NCI-H1092 treated with DMSO at 0.1 percent for 48 hours (cell line): Measurements from ENCODE around the gene TMEM132A.
A peak's percentile ranks its signal among the peaks of the same experiment; 100 is the strongest.

Experiments
- DNase-seq: peaks from one replicate; lab custom pipeline; 2025; lab: John Stamatoyannopoulos, UW

The TMEM132A gene

GRCh38 chr11:60923326-60923725, 934 bp upstream of the TMEM132A start:
- DNase-seq: no peak

- no peak for DNase-seq
Observed at GRCh38 chr11:60923800-60924109, 505 bp upstream of the TMEM132A start.

GRCh38 chr11:60924906-60925853, 920 bp downstream of the TMEM132A start:
- peak; percentile 47 for DNase-seq

GRCh38 chr11:60925868-60926267, 1.6 kb downstream of the TMEM132A start:
- no peak for DNase-seq

- DNase-seq: no peak
Observed at GRCh38 chr11:60926500-60926899, 2.2 kb downstream of the TMEM132A start.

- no peak for DNase-seq
Observed at GRCh38 chr11:60927061-60927592, 2.9 kb downstream of the TMEM132A start.

DNA sequence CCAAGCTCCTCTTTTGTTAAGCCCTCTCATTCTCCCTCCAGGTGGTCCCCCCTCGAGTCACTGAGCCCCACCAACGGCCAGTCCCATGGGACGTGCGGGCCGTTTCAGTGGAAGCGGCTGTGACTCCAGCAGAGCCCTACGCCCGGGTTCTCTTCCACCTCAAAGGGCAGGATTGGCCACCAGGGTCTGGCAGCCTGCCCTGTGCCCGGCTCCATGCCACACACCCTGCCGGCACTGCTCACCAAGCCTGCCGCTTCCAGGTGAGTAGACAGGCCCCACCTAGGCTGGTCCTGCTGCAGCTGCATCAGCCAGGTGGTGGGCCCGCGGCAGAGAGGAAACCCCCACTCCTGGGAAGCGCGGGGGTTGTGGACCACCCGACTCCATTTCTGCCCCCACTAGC, 3.3 kb downstream of the TMEM132A start:
- peak; percentile 12 for DNase-seq

GRCh38 chr11:60928563-60929001, 4.3 kb downstream of the TMEM132A start:
- DNase-seq: no peak

DNA sequence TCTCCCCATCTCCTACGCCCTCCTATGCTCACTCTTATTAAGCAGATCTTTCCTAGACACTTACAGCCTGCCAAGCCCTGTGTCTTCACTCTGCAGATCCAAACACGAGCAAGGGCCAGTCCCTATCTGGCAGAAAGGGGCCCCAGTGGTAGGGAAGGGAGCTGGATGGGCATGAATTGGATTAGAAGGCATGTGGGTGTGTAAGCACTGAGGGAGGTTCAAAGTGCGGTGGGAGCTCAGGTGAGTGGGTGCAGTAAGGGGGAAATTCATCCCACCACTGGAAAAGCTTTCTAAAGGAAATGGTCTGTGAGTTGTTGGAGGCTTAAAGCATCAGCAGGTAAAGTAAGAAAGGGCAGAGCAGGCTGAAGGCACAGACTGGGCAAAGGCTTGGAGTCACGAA, 5.5 kb downstream of the TMEM132A start:
- DNase-seq: no peak

GRCh38 chr11:60930394-60930793, 6.1 kb downstream of the TMEM132A start:
- no peak for DNase-seq

- no peak for DNase-seq
Observed at GRCh38 chr11:60931917-60932316, 7.7 kb downstream of the TMEM132A start.

GRCh38 chr11:60932605-60933356, 8.5 kb downstream of the TMEM132A start:
- DNase-seq: no peak

DNA sequence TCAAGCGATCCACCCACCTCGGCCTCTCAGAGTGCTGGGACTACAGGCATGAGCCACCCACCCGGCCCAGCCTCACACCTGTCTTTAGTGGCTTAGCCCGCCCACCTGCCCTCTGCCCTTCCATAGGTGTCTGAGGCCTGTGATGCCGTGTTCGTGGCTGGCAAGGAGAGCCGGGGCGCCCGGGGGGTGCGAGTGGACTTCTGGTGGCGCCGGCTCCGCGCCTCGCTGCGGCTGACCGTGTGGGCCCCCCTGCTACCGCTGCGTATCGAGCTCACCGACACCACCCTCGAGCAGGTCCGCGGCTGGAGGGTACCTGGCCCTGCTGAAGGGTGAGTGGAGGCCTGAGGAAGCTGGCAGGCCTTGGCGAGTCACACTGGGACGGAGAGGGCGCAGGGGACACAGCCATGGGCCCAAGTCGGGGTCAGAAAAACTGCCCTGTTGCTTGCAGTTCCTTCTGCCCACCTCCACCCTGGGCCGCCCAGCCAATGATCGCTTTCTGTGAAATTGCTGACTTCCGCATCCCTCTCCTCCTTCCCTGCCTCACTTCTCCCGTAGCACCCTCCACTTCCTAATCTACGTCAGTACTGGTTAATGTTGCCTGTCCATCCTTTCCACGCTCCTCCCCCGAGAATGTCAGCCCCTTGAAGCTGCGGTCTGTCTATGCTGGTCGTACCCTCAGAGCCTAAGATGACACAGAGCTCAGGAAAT, 9.3 kb downstream of the TMEM132A start:
- DNase-seq: no peak

DNA sequence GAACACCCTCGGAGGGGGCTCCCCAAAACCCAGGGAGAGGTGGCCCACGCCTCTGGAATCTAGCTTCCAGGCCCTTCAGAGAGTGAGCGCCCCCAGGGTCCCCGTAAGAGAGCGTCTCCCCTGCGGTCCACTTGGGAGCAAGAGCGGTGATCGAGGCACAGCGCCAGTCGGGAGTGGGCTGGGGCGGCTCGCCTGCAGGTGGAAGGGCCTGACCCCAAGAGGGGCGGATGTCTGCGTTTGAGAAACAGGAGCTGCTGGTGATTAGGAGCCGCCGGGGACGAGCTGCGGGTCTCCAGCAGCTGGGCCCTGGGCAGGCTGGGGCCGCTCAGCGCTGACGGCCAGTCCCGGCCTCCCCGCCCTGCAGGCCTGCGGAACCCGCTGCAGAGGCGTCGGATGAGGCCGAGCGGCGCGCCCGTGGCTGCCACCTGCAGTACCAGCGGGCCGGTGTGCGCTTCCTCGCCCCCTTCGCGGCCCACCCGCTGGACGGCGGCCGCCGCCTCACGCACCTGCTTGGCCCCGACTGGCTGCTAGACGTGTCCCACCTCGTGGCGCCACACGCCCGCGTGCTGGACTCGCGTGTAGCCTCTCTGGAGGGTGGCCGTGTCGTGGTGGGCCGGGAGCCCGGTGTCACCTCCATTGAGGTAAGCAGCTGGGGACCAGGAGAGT, 10.0 kb downstream of the TMEM132A start:
- DNase-seq: no peak

- no peak for DNase-seq
Observed at GRCh38 chr11:60934790-60935605, 10.7 kb downstream of the TMEM132A start.

GRCh38 chr11:60935676-60936442, 11.6 kb downstream of the TMEM132A start:
- DNase-seq: no peak

- no peak for DNase-seq
Observed at GRCh38 chr11:60936467-60937143, 12.3 kb downstream of the TMEM132A start.

- DNase-seq: no peak
Observed at GRCh38 chr11:60937144-60937527, 12.9 kb downstream of the TMEM132A start.

- no peak for DNase-seq
Observed at GRCh38 chr11:60937811-60938210, 13.6 kb downstream of the TMEM132A start.

DNA sequence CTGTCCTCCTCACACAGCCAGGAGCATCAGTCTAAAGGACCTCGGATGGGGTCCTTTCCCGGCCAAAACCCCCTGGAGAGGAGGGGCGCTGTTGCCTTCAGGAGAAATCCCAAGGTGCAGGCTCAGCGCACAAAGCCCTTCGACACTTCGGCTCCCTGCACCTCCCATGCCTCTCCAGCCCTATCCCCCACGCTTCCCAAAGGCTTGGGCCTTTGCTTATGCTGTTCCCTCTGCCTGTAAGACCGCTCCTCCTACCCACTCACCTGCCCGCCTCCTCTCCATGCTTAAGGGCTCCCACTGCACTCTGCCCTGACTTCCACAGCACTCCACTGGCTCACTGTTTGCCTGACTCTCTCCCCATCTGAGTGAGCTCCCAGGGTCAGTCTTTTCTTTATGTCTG, 14.2 kb downstream of the TMEM132A start:
- DNase-seq: no peak
